ENCODE measurements around the gene HCFC1. TPM values are rescaled to one million over a fixed set of nuclear protein-coding genes. Genes with fewer than 3 reads are reported as not detected.

Gene HCFC1
- total RNA-seq, 6 experiments from 2014 or later, result 15.2 to 32.5 (median 19.7) TPM

- H3K4me1 ChIP-seq, result peaks cover 0 to 21% (median 8%) of the 10 kb centered on the region in 4 donors
- no peak for DNase-seq
Observed at GRCh38 chrX:153931748-153932147, 39.9 kb downstream of the HCFC1 start.

DNA sequence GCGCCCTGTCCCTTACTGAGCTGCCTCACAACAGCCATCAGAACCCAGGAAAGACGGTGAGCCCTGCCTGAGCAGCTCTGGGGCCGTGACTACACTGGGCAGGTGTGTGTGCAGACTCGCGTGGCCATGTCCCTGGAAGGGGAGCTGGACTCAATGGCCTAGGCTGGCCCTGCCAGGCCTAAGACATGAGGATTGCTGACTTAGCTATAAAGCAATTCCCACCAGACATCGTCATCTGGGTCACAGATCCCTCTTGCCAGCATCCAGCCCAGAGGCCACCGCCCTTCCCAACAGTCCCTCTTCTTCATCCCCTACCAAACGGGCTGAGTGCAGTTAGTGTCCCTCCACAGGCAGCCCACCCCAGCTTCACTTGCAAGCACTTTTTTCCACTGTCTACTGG lies 40.5 kb downstream of the HCFC1 start:
- Histone ChIP-seq H3K4me1 (peaks cover 0 to 21% (median 8%) of the 10 kb centered on the region in 4 donors), H3K36me3 (no peaks in the 10 kb centered on the region), H3K4me3 (no peak overlapping the region), H3K9me3 (no peaks in the 10 kb centered on the region), H3K27me3 (no peaks in the 10 kb centered on the region), H3K27ac (no peak overlapping the region)
- ATAC-seq, result no peak
- DNase-seq, result no peak
- TF ChIP-seq, protein P1, sequence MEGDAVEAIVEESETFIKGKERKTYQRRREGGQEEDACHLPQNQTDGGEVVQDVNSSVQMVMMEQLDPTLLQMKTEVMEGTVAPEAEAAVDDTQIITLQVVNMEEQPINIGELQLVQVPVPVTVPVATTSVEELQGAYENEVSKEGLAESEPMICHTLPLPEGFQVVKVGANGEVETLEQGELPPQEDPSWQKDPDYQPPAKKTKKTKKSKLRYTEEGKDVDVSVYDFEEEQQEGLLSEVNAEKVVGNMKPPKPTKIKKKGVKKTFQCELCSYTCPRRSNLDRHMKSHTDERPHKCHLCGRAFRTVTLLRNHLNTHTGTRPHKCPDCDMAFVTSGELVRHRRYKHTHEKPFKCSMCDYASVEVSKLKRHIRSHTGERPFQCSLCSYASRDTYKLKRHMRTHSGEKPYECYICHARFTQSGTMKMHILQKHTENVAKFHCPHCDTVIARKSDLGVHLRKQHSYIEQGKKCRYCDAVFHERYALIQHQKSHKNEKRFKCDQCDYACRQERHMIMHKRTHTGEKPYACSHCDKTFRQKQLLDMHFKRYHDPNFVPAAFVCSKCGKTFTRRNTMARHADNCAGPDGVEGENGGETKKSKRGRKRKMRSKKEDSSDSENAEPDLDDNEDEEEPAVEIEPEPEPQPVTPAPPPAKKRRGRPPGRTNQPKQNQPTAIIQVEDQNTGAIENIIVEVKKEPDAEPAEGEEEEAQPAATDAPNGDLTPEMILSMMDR (IDR thresholded peaks at IDR 0.05), result no peak
- no peak for TF ChIP-seq POLR2A (IDR thresholded peaks at IDR 0.05)
- intact Hi-C loops (cut with DNase I), result no loop called here
- 84% methylated on average over 7 of the region's 8 CpGs for WGBS (ENCODE audit: insufficient coverage, low coverage, low lambda C conversion rate, missing lambda C conversion rate)

More at GRCh38 chrX:153931748-153932147, 39.9 kb downstream of the HCFC1 start:
- Histone ChIP-seq H3K4me3 (no peak overlapping the region), H3K27ac (no peak overlapping the region), H3K9me3 (no peaks in the 10 kb centered on the region), H3K27me3 (no peaks in the 10 kb centered on the region), H3K36me3 (no peaks in the 10 kb centered on the region)
- intact Hi-C loops (cut with DNase I), result no loop called here
- no peak for TF ChIP-seq POLR2A (IDR thresholded peaks at IDR 0.05)
- TF ChIP-seq, protein P1 (IDR thresholded peaks at IDR 0.05), result no peak
- no peak for ATAC-seq
- 90% methylated on average over 4 of the region's 13 CpGs for WGBS (ENCODE audit: insufficient coverage, low coverage, low lambda C conversion rate, missing lambda C conversion rate)

DNA sequence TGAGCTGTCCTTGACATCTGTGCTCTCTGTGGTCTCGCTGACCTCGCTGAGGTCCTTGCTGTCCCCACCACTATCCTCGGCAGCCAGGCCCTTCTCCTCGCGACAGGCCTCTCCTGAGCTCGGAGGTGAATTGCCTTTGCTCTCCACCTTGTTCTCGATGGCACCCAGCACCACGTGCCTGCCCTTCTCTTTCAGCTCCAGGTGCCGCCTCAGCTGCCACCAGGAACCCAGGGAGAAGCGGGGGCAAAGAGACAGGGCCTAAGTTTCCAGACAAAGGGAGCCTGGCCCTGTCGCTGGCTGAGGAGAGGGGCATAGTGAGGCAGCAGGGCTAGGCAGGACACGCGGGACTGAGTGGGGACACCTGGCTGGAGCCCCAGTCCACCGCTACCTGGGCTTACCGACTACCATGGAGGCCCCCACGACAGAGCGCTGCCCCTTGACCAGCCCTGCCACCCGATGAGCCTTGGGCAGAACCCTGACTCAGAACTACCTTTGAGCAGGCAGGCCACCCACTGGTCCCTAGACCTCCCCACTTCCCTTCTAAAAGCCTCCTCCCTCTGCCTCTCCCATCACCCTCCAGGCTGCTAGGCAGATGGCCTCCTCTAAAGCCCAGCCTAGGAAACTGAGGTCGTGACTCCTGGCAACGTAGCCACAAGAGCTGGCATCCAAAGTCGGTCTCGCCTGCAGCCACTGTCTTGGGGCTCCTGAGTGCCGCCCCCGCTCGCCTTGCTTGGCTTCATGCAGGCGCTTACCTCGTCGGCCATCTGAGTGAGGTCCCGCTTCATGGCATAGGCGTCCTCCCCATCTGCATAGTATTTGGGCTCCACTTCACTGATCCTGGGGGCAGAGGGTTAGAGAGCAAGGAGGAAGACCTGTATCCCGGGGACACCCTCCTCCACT lies 41.4 kb downstream of the HCFC1 start:
- peak in 1 of 3 donors; percentile 51 for DNase-seq
- 83% methylated on average over 7 of the region's 31 CpGs for WGBS (ENCODE audit: insufficient coverage, low coverage, low lambda C conversion rate, missing lambda C conversion rate)

GRCh38 chrX:153929576-153929975 lies 42.0 kb downstream of the HCFC1 start:
- DNase-seq (peak in 1 of 3 donors; percentile 21), ATAC-seq (no peak)
- Histone ChIP-seq H3K36me3 (no peaks in the 10 kb centered on the region), H3K27me3 (no peaks in the 10 kb centered on the region), H3K9me3 (no peaks in the 10 kb centered on the region), H3K4me1 (peaks cover 0 to 16% (median 8%) of the 10 kb centered on the region in 4 donors), H3K27ac (no peak overlapping the region), H3K4me3 (no peak overlapping the region)
- TF ChIP-seq, protein P1 (IDR thresholded peaks at IDR 0.05), result no peak
- TF ChIP-seq POLR2A (IDR thresholded peaks at IDR 0.05), result no peak
- intact Hi-C loops (cut with DNase I), result no loop called here
- no CpG with 5 or more reads among the region's 10 CpGs for WGBS (ENCODE audit: insufficient coverage, low coverage, low lambda C conversion rate, missing lambda C conversion rate)

More for the DNA sequence above, 41.4 kb downstream of the HCFC1 start:
- intact Hi-C loops (cut with DNase I), result no loop called here
- peaks cover 0 to 17% (median 8%) of the 10 kb centered on the region in 4 donors for H3K4me1 ChIP-seq
- no peaks in the 10 kb centered on the region for H3K27me3 ChIP-seq
- H3K9me3 ChIP-seq, result no peaks in the 10 kb centered on the region
- TF ChIP-seq, protein P1 (IDR thresholded peaks at IDR 0.05), result no peak
- TF ChIP-seq POLR2A (IDR thresholded peaks at IDR 0.05), result no peak
- no peaks in the 10 kb centered on the region for H3K36me3 ChIP-seq
- H3K27ac ChIP-seq, result no peak overlapping the region
- H3K4me3 ChIP-seq, result no peak overlapping the region
- ATAC-seq, result no peak

Measured in right lobe of liver (tissue), 6 donors.